Measurements from ENCODE around the gene PCDH9. TPM values are rescaled to one million over a fixed set of nuclear protein-coding genes. Genes with fewer than 3 reads are reported as not detected.

The PCDH9 gene
- total RNA-seq, 4 donors from 2014 or later: 0.64 to 1.1 (median 0.82) TPM

DNA sequence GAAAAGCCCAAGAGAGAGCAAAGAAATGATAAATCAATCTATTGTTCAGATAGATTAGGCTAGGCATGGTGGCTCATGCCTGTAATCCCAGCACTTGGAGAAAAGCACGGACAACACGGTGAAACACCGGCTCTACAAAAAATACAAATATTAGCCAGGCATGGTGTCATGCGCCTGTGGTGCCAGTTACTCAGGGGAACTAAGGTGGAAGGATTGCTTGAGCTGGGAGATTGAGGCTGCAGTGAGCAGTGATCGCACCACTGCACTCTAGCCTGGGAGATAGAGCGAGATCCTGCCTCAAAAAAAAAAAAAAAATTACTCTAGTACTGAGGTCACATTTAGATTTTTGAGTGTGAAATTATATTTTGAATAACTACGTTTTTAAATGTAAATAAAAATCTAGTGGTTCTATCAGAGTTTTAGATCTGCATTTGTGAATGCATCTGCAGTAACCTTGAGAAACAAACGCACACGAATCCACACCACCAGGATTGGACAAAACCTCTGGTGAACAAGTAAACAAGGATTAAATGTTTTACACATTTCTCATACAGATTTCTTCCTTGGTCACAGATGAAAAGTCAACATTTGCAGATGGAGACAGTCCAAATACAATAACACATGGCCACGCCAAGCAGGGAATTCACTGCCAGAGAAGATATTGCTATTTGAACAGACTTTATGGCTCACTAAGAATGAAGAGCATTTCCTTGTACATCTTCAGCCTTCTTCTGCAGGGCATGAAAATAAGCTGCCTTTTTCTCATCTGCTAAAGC lies 917.6 kb downstream of the PCDH9 start:
- H3K9me3 ChIP-seq: no peaks in the 10 kb centered on the region
- no peak for DNase-seq (ENCODE audit: low spot score in 2 of 2)
- no peak overlapping the region for H3K27ac ChIP-seq
- H3K27me3 ChIP-seq: no peaks in the 10 kb centered on the region
- TF ChIP-seq EP300 (IDR thresholded peaks at IDR 0.05): no peak
- TF ChIP-seq POLR2A (IDR thresholded peaks at IDR 0.05): no peak
- TF ChIP-seq CTCF (IDR thresholded peaks at IDR 0.05): no peak
- TF ChIP-seq POLR2AphosphoS5 (IDR thresholded peaks at IDR 0.05): no peak
- no peaks in the 10 kb centered on the region for H3K36me3 ChIP-seq
- 74% methylated on average over 10 of the region's 10 CpGs for WGBS
- H3K4me1 ChIP-seq: no peaks in the 10 kb centered on the region
- H3K4me3 ChIP-seq: no peak overlapping the region

GRCh38 chr13:66305961-66306617 lies 924.0 kb downstream of the PCDH9 start:
- TF ChIP-seq POLR2AphosphoS5 (IDR thresholded peaks at IDR 0.05): no peak
- TF ChIP-seq POLR2A (IDR thresholded peaks at IDR 0.05): no peak
- TF ChIP-seq CTCF (IDR thresholded peaks at IDR 0.05): no peak
- TF ChIP-seq EP300 (IDR thresholded peaks at IDR 0.05): no peak
- H3K27ac ChIP-seq: no peak overlapping the region
- 63% methylated on average over 5 of the region's 5 CpGs for WGBS
- no peaks in the 10 kb centered on the region for H3K27me3 ChIP-seq
- no peak for DNase-seq (ENCODE audit: low spot score in 2 of 2)
- H3K9me3 ChIP-seq: no peaks in the 10 kb centered on the region
- no peaks in the 10 kb centered on the region for H3K36me3 ChIP-seq
- no peak overlapping the region for H3K4me3 ChIP-seq
- H3K4me1 ChIP-seq: no peaks in the 10 kb centered on the region

- H3K36me3 ChIP-seq: no peaks in the 10 kb centered on the region
- H3K27ac ChIP-seq: no peak overlapping the region
- TF ChIP-seq POLR2AphosphoS5 (IDR thresholded peaks at IDR 0.05): no peak
- TF ChIP-seq EP300 (IDR thresholded peaks at IDR 0.05): no peak
- TF ChIP-seq POLR2A (IDR thresholded peaks at IDR 0.05): no peak
- TF ChIP-seq CTCF (IDR thresholded peaks at IDR 0.05): no peak
- H3K27me3 ChIP-seq: no peaks in the 10 kb centered on the region
- H3K9me3 ChIP-seq: no peaks in the 10 kb centered on the region
- no peaks in the 10 kb centered on the region for H3K4me1 ChIP-seq
- no peak overlapping the region for H3K4me3 ChIP-seq
- DNase-seq (ENCODE audit: low spot score in 2 of 2): no peak
Observed at GRCh38 chr13:66301482-66301881, 928.7 kb downstream of the PCDH9 start.

- TF ChIP-seq CTCF (IDR thresholded peaks at IDR 0.05) (no peak), EP300 (IDR thresholded peaks at IDR 0.05) (no peak), POLR2AphosphoS5 (IDR thresholded peaks at IDR 0.05) (no peak), POLR2A (IDR thresholded peaks at IDR 0.05) (no peak)
- Histone ChIP-seq H3K27ac (no peak overlapping the region), H3K4me1 (no peaks in the 10 kb centered on the region), H3K9me3 (no peaks in the 10 kb centered on the region), H3K27me3 (no peaks in the 10 kb centered on the region), H3K36me3 (no peaks in the 10 kb centered on the region), H3K4me3 (no peak overlapping the region)
- 72% methylated on average over 1 of the region's 1 CpG for WGBS
- DNase-seq (ENCODE audit: low spot score in 2 of 2): no peak
Observed at GRCh38 chr13:66301006-66301405, 929.1 kb downstream of the PCDH9 start.

DNA sequence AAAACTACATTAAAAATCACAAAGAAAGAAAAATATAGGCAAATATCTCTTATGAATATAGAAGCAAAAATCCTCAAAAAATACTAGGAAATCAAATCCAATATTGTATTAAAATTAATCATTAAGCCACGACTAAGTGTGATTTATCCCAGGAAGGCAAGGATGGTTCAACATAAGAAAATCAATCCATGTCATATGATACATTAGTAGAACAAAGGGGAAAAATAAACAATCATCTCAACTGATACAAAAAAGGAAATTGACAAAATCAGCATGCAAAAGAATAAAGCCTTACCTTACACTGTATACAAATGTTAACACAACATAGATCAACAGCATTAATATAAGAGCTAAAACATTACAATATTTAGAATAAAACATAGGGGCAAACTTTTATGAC lies 933.3 kb downstream of the PCDH9 start:
- Histone ChIP-seq H3K4me3 (no peak overlapping the region), H3K27me3 (no peaks in the 10 kb centered on the region), H3K36me3 (no peaks in the 10 kb centered on the region), H3K9me3 (no peaks in the 10 kb centered on the region), H3K4me1 (no peaks in the 10 kb centered on the region), H3K27ac (no peak overlapping the region)
- TF ChIP-seq POLR2AphosphoS5 (IDR thresholded peaks at IDR 0.05): no peak
- TF ChIP-seq POLR2A (IDR thresholded peaks at IDR 0.05): no peak
- no peak for TF ChIP-seq EP300 (IDR thresholded peaks at IDR 0.05)
- TF ChIP-seq CTCF (IDR thresholded peaks at IDR 0.05): no peak
- 79% methylated on average over 1 of the region's 1 CpG for WGBS
- no peak for DNase-seq (ENCODE audit: low spot score in 2 of 2)

Data from suprapubic skin (tissue), 4 donors.